HepG2 (cell line): Measurements from ENCODE around the gene SLC38A8. TPM values are rescaled to one million over a fixed set of nuclear protein-coding genes. Genes with fewer than 3 reads are reported as not detected.

Experiments
- AGO2 ChIP-seq: fragments of 200-400 bp; formaldehyde crosslinking; optimal IDR thresholded peaks from 2 replicates; pipeline ENCODE3; 2017; ENCODE audit warnings: mild to moderate bottlenecking, low read depth, low read length, moderate library complexity
- ARNT ChIP-seq: fragments of 450-650 bp; IDR thresholded peaks from 2 replicates; pipeline ENCODE4 v1.6.1; 2017
- CREB1 ChIP-seq, 2 experiments: fragments of 450-650 bp in 1 of 2; IDR thresholded peaks; 2 replicates each; pipeline ENCODE4 v1.6.1; 2016 to 2017; ENCODE audit warnings: control low read depth in 1 of 2, mild to moderate bottlenecking in 1 of 2, missing compliant biosample characterization in 1 of 2, missing genetic modification characterization in 1 of 2
- EP300 ChIP-seq, 3 experiments: sonication (generic) in 1 of 3; formaldehyde crosslinking in 1 of 3; IDR thresholded peaks; 2 replicates each; pipeline versions ENCODE4 v1.5.1 to v1.6.1; 2011 to 2020; ENCODE audit warnings: low read depth in 2 of 3, low read length in 2 of 3, borderline replicate concordance in 1 of 3, improper control_type of control experiment in 1 of 3, mild to moderate bottlenecking in 1 of 3, missing genetic modification reagents in 1 of 3, moderate library complexity in 1 of 3
- GPN1 ChIP-seq: sonication (generic); formaldehyde crosslinking; IDR thresholded peaks from 2 replicates; pipeline ENCODE4 v1.5.1; 2020; ENCODE audit warnings: missing genetic modification reagents, borderline replicate concordance
- NCOA5 ChIP-seq: sonication (generic); formaldehyde crosslinking; IDR thresholded peaks from 2 replicates; pipeline ENCODE4 v1.4.0; 2020; ENCODE audit warnings: missing genetic modification reagents
- POLR2G ChIP-seq: fragments of 200-400 bp; formaldehyde crosslinking; IDR thresholded peaks from 2 replicates; pipeline ENCODE4 v1.6.1; 2018; ENCODE audit warnings: mild to moderate bottlenecking, low read depth, low read length, moderate library complexity
- SNAPC2 ChIP-seq: sonication (generic); formaldehyde crosslinking; IDR thresholded peaks from 2 replicates; pipeline ENCODE4 v1.8.1; 2022; ENCODE audit warnings: mild to moderate bottlenecking, missing genetic modification reagents
- SPEN ChIP-seq: sonication (generic); formaldehyde crosslinking; IDR thresholded peaks from 2 replicates; pipeline ENCODE4 v1.5.1; 2020; ENCODE audit warnings: low read depth, mild to moderate bottlenecking, missing genetic modification reagents
- TBX3 ChIP-seq: fragments of 450-650 bp; IDR thresholded peaks from 2 replicates; pipeline ENCODE4 v1.6.1; 2017; ENCODE audit warnings: antibody characterized with exemption, mild to moderate bottlenecking, inconsistent platforms, borderline replicate concordance
- ZNF335 ChIP-seq: sonication (generic); formaldehyde crosslinking; IDR thresholded peaks from 2 replicates; pipeline ENCODE4 v1.4.0; 2020; ENCODE audit warnings: missing genetic modification reagents
- polyA plus RNA-seq, 8 experiments: library from polyadenylated mRNA; depleted of rRNA in 3 of 8; stranded (reverse) in 7 of 8; unstranded in 1 of 8; fragments of >200 nt; fragmentation: Illumina TruSeq in 4 of 8; extraction: Trizol in 4 of 8; gene quantifications; 2 replicates each; pipeline versions ENCODE4 v1.2.1 to v1.2.3, GENCODE V29; 2011 to 2016; ENCODE audit warnings: low read depth in 4 of 8, missing spikeins in 1 of 8, mixed read lengths in 1 of 8; ENCODE audit not compliant: insufficient read depth in 1 of 8
- total RNA-seq, 5 experiments: library from RNA; depleted of rRNA; stranded (reverse); fragments of >200 nt; fragmentation: Illumina TruSeq; extraction: Trizol; gene quantifications; 2 replicates each; pipeline ENCODE4 v1.2.3, GENCODE V29; 2016; ENCODE audit warnings: low read depth in 1 of 5
- TF ChIP-seq, protein P1 (sequence below): sonication (generic); formaldehyde crosslinking; IDR thresholded peaks from 2 replicates; pipeline ENCODE4 v1.4.0; 2020; ENCODE audit warnings: missing genetic modification reagents

The SLC38A8 gene
- total and polyA plus RNA-seq, 2 of the 13 experiments (the other 11 are each of a cell fraction or from before 2014, with no cell fraction given), result 0.24 to 0.37 TPM

DNA sequence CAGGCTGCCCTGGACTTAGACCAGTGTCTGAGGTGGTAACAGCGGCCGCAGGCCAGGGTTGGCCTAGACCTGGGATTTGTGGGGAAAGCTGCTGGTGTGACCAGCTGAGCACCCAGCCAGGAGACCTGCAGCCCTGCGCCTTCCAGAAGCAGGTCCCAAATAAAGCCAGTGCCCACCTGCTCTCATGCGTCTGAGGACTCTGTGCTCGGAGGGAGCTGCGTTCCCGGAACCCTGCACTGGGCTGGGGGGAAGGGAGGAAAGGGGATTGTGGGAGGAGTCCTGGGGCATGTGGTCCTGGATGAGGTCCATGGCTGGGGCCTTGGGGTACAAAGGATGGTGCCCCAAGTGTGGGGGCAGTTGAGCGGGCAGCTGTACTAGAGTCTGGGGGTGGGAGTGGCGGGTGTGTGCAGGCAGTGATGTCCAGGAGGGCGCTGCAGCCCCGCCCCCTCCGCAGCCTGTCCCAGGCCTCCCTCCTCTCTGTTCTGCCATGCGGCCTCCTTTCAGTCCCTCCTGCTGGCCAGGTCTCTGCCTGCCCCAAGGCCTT is 76.4 kb downstream of the SLC38A8 start (continued):
- TF ChIP-seq CREB1 (IDR thresholded peaks at IDR 0.05) (no peak), CREB1 (CRISPR knock-in tag; IDR thresholded peaks at IDR 0.05) (no peak), ARNT (no peak), TBX3 (no peak), AGO2 (peak; percentile 76), GPN1 (CRISPR knock-in tag) (no peak), NCOA5 (CRISPR knock-in tag) (no peak), POLR2G (peak; percentile 34; the same call in 1 of the 2 replicates), ZNF335 (CRISPR knock-in tag) (no peak), SPEN (no peak), SNAPC2 (CRISPR knock-in tag) (no peak), EP300 (IDR thresholded peaks at IDR 0.05; ENCODE audit: low read depth in 2 of 2, low read length in 2 of 2) (no peak), EP300 (CRISPR knock-in tag; IDR thresholded peaks at IDR 0.05; ENCODE audit: borderline replicate concordance) (no peak)
- TF ChIP-seq, protein P1, sequence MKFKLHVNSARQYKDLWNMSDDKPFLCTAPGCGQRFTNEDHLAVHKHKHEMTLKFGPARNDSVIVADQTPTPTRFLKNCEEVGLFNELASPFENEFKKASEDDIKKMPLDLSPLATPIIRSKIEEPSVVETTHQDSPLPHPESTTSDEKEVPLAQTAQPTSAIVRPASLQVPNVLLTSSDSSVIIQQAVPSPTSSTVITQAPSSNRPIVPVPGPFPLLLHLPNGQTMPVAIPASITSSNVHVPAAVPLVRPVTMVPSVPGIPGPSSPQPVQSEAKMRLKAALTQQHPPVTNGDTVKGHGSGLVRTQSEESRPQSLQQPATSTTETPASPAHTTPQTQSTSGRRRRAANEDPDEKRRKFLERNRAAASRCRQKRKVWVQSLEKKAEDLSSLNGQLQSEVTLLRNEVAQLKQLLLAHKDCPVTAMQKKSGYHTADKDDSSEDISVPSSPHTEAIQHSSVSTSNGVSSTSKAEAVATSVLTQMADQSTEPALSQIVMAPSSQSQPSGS (CRISPR knock-in tag), result no peak
